Measurements from ENCODE around the gene NBPF6. TPM values are rescaled to one million over a fixed set of nuclear protein-coding genes. Genes with fewer than 3 reads are reported as not detected.
A peak's percentile ranks its signal among the peaks of the same experiment; 100 is the strongest.
"Not testable (repeated sequence)": the region's sequence is repeated elsewhere in the genome, so short reads cannot be mapped to it uniquely, and the experiment has no call there.

NBPF6 gene, protein sequence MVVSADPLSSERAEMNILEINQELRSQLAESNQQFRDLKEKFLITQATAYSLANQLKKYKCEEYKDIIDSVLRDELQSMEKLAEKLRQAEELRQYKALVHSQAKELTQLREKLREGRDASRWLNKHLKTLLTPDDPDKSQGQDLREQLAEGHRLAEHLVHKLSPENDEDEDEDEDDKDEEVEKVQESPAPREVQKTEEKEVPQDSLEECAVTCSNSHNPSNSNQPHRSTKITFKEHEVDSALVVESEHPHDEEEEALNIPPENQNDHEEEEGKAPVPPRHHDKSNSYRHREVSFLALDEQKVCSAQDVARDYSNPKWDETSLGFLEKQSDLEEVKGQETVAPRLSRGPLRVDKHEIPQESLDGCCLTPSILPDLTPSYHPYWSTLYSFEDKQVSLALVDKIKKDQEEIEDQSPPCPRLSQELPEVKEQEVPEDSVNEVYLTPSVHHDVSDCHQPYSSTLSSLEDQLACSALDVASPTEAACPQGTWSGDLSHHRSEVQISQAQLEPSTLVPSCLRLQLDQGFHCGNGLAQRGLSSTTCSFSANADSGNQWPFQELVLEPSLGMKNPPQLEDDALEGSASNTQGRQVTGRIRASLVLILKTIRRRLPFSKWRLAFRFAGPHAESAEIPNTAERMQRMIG
- not detected for total RNA-seq
- long read RNA-seq = 0 reads

DNA sequence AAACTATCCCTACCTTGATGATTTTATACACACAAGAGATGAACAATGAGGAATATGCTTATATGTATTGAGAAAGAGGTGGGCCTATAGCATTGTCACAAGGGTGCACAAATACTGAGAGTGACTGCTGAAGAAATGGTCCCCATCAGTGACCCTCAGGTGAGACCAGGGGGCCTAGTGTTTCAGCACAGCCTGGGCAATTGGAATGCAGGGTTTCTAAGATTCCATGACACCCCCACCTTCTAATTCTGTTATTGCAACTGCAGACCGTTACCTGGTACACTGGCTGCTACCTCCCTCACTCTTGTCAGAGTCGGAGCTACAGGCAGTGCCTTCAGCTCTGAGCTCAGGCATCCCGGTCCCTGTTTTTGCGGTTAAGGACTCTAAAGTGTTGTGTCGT lies at the start of gene NBPF6:
NBPF6 (plus strand) TSS at position 301 of the 400 bp plus-strand sequence. CDS start 259 bp downstream, outside the sequence.
- ATAC-seq (ENCODE audit: poor library complexity); DNase-seq; intact Hi-C loops (cut with DNase I): not testable (repeated sequence)

DNA sequence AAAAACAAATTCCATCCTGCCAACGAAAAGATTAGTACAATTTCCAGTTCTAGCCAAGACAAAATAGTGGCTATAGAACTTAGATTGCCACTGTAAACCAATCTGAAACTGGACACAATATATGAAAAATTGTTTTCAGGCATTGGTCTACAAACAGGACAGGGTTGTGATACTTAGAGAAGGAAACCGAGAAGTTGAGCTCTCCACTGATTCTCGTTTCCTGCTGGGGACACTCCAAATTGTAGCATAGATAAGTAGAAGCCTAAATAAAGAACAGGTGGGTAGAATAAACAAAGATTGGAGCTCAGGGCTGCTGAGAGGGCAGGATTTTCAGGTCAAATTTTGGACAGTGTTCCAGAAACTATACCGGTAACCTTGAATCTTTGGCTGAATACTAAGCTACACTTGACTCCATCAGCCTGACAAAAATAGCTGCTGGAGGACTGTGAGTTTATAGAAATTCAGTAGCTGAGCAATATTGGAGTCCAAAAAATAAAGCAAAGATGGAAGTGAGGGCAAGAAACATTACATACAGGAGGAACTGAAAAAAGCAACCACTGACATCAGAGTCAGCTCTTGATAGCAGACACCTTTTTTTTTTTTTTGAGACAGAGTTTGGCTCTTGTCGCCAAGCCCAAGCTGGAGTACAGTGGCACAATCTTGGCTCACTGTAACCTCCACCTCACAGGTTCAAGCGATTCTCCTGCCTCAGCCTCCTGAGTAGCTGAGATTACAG lies 38.9 kb upstream of the NBPF6 start:
- DNase-seq; ATAC-seq (ENCODE audit: poor library complexity); intact Hi-C loops (cut with DNase I): not testable (repeated sequence)

DNA sequence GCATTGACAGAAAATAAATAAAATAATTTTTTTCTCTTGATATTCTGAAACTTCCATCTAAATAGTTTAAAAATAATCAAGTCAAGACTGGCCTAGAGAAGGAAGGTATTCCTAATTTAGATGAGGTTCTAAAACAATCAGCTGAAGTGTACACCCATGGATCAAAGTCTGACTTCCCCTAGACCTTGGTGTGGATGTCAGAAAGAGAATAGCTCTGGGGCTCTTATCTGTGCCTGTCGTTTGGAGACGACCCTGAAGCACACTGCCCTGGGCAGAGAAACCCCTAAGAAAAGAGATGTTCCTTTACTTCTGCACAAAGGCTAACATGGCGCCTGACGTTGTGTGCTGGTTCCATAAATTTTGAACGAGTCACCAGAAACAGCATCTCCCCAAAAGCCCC lies 30.0 kb upstream of the NBPF6 start:
- intact Hi-C loops (cut with DNase I); ATAC-seq (ENCODE audit: poor library complexity); DNase-seq: not testable (repeated sequence)

DNA sequence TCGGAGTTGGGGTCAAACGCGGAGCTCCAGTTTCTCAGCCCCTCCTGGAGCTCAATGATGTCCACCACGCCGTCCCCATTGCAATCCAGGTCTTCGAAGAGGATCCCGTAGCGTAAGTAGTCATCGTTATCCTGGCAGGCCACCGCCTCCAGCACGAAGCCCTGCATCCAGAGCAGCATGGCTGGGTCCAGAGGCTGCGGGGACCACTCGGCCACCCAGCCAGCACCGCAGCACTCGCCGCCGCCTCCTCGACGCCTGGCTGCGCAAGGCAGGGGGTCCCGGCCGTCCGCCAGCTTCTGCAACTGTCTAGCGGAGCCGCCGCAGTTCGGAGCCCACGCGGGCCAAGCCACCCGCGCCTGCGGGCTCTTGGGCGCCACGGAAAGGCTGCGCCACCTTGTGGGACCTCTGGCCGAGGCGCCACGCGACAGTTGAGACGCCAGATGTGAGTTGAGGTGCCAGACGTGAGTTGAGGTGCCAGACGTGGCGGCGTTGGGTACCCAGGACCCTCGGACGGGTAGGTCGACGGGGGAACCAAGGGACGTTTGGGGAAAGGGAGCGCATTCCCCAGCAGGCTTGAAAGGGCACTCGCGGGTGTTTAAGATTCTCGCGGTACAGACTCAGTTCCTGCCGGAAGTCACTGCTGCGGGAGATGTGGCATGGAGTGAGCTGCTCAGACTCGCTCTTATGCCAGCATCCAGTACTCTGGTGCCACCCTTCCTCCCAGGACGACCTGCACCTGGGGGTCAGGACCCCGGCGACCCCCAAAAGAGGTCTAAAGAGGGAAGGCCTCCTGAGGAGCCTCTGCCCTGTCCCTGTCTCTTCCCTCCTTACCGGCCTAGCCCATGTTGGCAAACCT lies 28.9 kb upstream of the NBPF6 start:
- DNase-seq; intact Hi-C loops (cut with DNase I): not testable (repeated sequence)
- peak; percentile 22 for ATAC-seq (ENCODE audit: poor library complexity)

DNA sequence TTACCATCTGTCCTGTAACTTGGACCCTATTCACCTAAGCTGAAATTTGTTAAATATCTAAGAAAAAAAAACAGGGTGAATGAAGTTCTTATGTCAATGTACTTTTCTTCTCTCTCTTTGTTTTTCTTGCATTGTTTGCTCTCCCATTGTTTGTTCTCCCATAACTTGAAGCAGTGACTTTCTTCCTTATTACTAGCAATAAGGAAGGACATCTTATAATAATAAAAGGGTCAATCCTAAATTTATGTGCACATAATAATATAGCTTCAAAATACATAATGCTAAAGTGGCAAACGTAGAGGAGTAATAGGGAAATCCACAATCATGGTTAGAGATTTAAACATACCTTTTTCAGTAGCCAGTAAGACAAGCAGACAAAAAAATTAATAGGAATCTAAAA lies 23.3 kb upstream of the NBPF6 start:
- intact Hi-C loops (cut with DNase I); ATAC-seq (ENCODE audit: poor library complexity); DNase-seq: not testable (repeated sequence)

DNA sequence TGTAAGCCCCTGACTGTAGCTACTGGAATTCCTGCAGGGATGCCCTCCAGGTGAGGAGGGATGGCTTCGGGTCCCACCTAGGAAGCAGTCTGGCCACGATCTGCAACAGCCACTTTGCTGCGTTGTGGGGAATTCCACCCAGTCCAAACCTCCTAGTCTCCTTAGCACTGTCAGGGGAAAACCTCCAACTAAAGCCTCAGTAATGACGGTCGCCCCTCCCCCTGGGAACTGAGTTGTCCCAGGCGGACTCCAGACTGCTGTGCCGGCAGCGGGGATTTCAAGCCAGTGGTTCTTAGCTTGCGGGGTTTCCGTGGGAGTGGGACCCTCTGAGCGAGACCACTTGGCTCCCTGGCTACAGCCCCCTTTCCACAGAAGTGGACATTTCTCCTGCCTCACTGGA lies 18.1 kb upstream of the NBPF6 start:
- ATAC-seq (ENCODE audit: poor library complexity); DNase-seq; intact Hi-C loops (cut with DNase I): not testable (repeated sequence)

DNA sequence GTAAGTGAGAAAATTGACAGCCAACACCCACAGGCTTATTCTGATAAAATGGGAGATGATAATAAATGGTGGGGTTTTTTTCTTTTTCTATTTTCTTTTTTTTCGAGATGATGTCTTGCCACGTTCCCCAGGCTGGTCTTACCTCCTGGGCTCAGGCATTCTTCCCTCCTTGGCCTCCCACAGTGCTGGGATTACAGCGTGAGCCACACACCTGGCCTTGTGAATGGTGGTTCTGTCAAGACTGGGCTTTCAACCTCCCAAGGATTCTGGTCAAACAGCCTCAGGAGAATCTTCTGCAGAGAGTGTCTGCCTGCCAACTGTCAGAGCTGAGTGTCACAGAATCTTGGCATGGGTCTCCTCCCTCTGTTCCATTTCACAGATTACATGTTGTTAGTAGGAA lies 16.7 kb upstream of the NBPF6 start:
- ATAC-seq (ENCODE audit: poor library complexity); DNase-seq; intact Hi-C loops (cut with DNase I): not testable (repeated sequence)

DNA sequence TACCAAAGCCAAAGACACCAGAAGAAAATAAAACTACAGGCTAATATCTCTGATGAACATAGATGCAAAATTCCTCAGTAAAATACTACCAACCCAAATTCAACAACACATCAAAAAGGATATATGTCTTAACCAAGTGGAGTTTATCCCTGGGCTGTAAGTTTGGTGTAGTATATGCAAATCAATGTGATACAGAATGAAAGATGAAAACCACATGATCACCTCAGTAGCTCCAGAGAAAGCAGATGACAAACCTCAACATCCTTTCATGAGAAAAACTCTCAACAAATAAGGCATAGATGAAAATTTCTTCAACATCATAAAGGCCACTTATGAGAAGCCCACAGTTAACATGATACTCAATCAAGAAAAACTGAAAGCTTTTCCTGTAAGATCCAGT lies 11.6 kb upstream of the NBPF6 start:
- ATAC-seq (ENCODE audit: poor library complexity); DNase-seq; intact Hi-C loops (cut with DNase I): not testable (repeated sequence)

DNA sequence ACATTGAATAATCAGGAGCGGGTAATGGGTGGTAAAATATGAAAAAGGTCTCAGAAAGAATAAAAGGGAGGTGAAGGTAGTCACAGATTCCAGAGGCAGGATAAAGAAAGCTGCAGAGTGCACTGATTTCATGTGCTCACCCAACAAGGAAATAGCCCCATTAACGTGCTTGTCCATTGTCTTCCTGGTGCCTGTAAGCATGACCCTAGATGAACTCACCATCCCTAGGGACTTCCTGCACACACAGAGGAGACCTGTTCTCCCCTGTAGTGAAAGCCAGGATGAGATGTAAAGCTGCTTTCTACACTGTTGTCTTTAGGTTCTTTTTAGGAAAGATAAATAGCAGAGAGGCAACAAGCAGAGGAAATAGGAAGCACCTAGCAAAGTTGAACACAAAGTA lies 4.4 kb downstream of the NBPF6 start:
- DNase-seq; intact Hi-C loops (cut with DNase I); ATAC-seq (ENCODE audit: poor library complexity): not testable (repeated sequence)

DNA sequence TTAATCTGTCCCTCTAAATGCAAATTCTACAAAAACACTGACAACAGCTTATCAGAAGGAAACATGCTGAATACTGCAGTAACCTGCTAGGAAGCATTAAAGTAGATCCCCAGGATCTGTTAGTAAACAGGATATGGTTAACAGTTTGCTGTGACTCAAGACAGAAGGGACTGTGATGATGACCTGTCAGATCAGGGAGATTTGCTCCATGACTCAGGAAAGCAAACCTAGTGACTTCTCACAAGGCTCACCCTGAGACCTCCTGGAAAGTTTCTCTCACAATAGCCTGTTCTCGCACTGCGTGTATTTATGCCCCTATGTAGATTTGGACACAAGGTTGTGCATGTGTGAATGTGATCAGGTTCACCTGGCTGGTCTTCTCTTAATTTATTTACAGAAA lies 8.5 kb downstream of the NBPF6 start:
- ATAC-seq (ENCODE audit: poor library complexity); DNase-seq; intact Hi-C loops (cut with DNase I): not testable (repeated sequence)

DNA sequence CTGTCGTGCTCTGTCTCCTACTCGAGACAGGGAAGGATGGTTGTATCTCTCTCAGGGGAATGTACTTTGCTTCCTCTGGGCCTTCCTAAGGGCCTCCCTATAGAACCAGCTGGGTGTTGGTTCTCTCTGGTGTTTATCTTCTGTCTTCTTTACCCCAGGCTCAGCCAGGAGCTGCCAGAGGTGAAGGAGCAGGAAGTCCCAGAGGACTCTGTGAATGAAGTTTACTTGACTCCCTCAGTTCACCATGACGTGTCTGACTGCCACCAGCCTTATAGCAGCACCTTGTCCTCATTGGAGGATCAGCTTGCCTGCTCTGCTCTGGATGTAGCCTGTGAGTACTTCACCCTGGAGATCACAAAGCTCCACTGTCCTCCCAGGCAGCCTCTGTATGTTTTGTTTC lies 11.6 kb downstream of the NBPF6 start:
- DNase-seq; intact Hi-C loops (cut with DNase I); ATAC-seq (ENCODE audit: poor library complexity): not testable (repeated sequence)

DNA sequence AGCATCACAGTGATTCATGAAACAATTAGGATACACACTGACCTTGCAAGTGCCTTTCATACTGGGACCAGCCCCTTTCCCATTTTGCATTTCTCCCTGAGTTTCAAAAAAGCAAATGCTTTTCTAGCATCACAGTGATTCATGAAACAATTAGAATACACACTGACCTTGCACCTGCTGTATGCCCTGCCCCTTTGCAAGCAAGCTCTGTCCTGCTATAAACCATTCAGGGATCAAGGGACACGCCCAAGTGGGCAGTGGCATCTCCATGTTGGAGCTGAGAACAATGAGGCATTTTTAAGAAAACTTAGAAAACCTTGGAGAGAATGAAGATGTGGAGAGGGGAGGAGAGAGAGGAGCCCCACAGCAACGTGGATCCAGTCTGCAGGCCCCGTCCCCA lies 13.8 kb downstream of the NBPF6 start:
- DNase-seq; ATAC-seq (ENCODE audit: poor library complexity); intact Hi-C loops (cut with DNase I): not testable (repeated sequence)

DNA sequence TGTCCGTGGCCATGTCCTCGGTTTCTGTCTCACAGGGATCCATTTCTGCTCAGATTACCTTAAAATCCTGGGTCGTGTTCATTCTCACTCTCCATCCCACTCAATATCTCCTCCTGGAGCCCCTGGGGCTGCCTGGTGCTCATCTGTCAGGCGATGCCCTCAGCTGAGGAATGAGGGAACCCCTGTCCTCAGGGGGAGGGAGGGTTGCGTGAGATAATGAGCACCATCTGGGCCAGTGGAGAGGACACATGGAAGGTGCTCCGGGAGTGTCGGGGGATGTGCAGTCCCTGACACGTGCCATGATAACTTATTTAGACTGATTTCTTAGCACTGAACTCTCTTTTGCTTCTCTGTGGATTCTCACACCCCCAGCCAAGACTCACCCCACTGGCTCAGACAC lies 16.0 kb downstream of the NBPF6 start:
- intact Hi-C loops (cut with DNase I); ATAC-seq (ENCODE audit: poor library complexity): not testable (repeated sequence)

DNA sequence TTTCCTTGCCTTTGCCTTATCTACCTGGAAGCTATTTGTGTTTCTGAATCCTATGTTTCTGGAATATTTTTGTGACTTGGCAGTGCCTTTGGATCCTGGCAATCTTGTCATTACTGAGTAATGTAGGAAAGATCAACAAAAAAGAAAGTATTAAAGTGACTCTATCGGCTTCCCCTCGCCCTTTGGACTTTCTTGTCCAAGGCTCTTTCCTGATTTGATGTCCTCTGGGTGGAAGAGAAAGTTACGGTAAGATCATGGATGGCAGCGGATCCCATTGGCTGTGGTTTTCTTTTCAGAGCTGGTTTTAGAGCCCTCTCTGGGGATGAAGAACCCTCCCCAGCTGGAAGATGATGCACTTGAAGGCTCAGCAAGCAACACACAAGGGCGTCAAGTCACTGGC lies 17.0 kb downstream of the NBPF6 start:
- intact Hi-C loops (cut with DNase I); DNase-seq; ATAC-seq (ENCODE audit: poor library complexity): not testable (repeated sequence)

More for the DNA sequence above, 16.0 kb downstream of the NBPF6 start:
- DNase-seq = not testable (repeated sequence)

DNA sequence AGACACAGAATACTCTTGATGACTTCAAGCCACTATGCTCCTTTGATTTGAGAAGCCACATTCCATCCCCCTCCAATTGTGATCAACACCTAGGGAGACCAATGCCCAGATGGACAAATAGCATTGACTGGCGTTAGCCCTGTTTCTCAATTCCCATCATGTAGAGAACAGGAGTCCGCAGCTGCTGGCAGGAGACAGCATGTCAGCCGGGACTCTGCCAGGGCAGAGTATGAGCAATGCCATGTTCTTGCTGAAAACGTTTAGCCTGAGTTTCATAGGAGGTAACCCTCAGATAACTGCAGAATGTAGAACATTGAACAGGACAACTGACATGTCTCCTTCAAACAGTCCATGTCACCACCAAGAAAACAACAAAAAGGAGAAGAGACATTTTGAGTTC lies 20.6 kb downstream of the NBPF6 start:
- intact Hi-C loops (cut with DNase I); DNase-seq; ATAC-seq (ENCODE audit: poor library complexity): not testable (repeated sequence)

DNA sequence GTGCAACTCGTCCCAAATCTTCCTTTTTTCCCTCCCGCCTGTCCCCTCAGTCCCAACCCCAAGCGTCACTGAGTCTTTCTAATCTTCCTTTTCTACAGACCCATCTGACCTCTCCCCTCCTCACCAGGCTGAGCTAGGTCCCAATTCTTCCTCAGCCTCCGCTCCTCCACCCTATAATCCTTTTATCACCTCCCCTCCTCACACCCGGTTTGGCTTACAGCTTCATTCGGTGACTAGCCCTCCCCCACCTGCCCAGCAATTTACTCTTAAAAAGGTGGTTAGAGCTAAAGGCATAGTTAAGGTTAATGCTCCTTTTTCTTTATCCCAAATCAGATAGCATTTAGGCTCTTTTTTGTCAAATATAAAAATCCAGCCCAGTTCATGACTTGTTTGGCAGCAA lies 24.4 kb downstream of the NBPF6 start:
- DNase-seq; intact Hi-C loops (cut with DNase I); ATAC-seq (ENCODE audit: poor library complexity): not testable (repeated sequence)

DNA sequence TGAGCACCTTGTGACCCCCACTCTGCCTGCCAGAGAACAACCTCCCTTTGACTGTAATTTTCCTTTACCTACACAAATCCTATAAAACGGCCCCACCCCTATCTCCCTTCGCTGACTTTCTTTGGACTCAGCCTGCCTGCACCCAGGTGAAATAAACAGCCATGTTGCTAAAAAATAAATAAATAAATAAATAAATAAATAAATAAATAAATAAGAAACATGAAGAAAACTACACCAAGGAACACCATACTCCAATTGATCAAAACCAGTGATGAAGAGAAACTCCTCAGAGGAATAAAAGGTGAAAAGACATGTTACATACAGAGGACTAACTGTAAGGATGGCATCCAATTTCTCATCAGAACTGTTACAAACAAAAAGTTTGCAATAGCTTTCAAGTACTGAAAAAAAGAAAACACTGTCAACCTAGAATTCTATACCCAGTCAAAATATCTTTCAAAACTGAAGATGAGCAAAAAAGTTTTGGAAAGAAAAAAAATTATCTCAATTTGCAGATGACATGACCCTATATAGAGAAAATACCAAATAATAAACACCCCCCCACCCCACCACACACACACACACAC lies 28.4 kb downstream of the NBPF6 start:
- DNase-seq (no peak), ATAC-seq (ENCODE audit: poor library complexity) (no peak)
- intact Hi-C loops (cut with DNase I) = no loop called here

DNA sequence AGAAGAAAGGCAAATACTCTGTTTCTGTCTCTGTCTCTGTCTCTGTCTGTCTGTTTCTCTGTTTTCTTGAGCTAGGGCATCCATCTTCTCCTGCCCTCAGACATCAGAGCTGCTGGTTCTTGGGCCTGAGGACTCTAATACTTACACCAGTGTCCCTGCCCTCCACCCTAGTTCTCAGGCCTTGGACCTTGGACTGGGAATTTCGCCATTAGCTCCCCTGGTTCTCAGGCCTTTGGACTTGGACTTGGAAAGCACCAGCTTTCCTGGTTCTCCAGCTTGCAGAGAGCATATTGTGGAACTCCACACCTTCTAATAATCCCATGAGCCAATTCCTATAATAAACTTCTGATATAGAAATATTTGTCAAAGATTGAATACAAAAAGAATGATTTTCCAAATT lies 32.6 kb downstream of the NBPF6 start:
- intact Hi-C loops (cut with DNase I) = no loop called here
- no peak for DNase-seq

More for the DNA sequence above, 32.6 kb downstream of the NBPF6 start:
- no peak for ATAC-seq (ENCODE audit: poor library complexity)

Measured in Right ventricle myocardium superior (tissue), 1 donor.